M059J (cell line): Measurements from ENCODE around the gene ZMYND8. TPM values are rescaled to one million over a fixed set of nuclear protein-coding genes. Genes with fewer than 3 reads are reported as not detected.

ENCODE experiments used
- DNase-seq: peaks from one replicate; pipeline ENCODE4 v3.0.0-alpha.2; 2012; ENCODE audit warnings: low read depth
- total RNA-seq: library from RNA; depleted of rRNA; stranded (reverse); fragments of >200 nt; shearing (Covaris generic); gene quantifications from 2 replicates; pipeline ENCODE4 v1.2.3, GENCODE V29; 2014

ZMYND8 gene
- total RNA-seq, 1 experiment from 2014 or later = 49.6 TPM

DNA sequence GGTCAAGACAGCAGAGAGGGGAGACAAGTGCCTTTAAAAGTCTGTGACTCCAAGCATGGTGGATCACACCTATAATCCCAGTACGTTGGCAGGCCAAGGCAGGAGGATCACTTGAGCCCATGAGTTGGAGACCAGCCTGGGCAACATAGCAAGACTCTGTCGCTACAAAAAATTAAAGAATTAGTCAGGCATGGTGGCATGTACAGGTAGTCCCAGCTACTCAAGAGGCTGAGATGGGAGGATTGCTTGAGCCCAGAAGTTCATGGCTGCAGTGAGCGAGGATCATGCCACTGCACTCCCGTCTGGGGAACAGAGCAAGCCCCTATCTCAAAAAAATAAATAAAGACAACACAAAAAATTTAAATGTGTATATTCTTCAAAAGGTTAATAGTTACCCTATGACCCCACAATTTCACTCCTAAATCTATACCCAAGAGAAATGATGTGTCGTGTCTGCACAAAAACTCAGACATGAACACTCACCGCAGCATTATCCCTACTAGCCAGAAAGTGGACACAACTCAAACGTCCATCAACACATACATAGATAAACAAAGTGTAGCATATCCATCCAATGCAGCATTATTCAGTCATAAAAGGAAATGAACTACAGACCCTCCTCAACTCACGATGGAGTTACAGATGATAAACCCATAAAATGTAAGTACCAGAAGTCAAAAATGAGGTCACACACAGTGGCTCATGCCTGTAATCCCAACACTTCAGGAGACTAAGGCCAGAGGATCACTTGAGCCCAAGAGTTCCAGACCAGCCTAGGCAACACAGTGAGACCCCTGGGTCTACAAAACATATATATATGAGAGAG lies 23.9 kb downstream of the ZMYND8 start:
- DNase-seq = no peak

DNA sequence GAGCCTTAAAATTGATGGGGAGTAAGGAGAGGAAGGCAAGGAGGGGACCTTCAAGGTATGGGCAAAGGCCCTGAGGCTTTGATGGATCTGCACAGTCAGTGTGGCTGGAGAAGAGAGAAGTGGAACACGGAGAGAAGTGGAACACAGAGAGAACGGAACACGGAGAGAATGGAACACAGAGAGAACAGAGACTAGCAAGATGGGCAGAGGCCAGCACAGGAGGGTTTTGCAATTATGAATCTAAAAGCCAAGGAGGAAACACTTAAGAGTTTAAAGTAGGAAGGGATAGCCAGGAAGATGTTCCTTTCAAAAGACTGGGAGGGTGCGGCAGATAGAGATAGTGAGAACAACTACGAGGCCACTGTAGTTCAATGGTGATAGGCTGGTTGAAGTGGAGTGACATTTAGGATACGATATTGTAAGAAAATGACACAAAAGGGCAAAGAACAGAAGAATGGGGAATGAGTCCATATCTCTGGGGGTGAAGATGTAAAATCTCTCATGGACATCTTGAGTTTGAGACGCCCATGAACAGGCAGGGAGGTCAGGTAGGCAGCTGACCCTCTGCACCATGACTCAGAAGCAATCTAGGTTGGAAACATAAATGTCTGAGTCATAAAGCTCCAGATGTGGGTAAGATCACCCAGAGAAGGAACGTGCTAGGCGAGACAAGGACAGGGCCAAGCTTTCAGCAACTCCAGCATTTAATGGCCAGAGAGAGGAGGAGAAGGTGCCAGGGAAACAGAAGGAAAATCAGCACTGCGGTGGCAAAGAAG lies 25.4 kb downstream of the ZMYND8 start:
- DNase-seq = peak; percentile 99

DNA sequence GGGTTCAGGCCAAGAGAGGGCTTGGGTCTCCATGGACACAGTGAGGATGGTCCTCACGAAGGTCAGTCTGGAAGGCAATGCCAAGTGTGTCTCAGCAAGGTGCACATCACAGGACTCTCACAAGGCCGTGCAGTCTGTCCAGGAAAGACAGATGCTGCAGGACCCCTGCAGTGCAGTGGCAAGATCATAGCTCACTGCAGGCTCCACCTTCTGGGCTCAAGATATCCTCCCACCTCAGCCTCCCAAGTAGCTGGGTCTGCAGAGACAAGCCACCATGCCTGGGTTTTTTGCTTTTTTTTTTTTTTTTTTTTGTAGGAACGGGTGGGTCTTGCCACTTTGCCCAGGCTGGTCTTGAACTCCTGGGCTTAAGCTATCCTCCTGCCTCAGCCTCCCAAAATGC lies 26.4 kb downstream of the ZMYND8 start:
- no peak for DNase-seq

DNA sequence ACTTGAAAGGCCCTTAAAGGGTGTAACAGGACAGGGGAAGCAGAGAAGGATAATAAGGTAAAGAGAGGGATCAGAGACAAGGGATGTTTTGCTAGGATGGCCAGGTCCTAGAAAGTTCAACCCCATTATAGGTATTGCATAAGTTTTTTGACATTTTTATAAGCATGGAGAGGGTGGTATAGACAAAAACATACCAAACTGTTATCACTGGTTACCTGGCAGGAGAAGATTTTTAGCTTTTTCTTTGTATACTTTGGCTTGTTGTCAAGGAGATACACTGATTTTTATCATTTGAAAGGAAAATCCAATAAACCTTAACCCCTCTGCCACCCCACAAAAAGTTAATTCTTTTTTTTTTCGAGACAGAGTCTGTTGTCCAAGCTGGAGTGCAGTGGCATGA lies 28.4 kb downstream of the ZMYND8 start:
- peak; percentile 71 for DNase-seq

DNA sequence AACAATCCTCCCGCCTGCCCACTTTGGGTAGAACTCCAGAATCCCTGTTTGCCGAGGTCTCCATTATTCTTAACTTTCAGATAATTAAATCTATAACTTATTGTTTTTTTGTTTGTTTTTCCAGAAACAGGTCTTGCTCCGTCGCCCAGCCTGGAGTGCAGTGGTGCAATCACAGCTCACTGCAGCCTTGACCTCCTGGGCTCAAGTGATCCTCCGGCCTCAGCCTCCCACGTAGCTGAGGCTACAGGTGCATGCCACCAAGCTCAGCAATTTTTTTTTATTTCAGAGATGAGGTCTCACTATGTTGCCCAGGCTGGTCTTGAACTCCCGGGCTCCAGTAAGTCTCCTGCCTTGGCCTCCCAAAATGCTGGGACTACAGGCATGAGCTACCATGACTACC lies 28.8 kb downstream of the ZMYND8 start:
- DNase-seq = no peak

DNA sequence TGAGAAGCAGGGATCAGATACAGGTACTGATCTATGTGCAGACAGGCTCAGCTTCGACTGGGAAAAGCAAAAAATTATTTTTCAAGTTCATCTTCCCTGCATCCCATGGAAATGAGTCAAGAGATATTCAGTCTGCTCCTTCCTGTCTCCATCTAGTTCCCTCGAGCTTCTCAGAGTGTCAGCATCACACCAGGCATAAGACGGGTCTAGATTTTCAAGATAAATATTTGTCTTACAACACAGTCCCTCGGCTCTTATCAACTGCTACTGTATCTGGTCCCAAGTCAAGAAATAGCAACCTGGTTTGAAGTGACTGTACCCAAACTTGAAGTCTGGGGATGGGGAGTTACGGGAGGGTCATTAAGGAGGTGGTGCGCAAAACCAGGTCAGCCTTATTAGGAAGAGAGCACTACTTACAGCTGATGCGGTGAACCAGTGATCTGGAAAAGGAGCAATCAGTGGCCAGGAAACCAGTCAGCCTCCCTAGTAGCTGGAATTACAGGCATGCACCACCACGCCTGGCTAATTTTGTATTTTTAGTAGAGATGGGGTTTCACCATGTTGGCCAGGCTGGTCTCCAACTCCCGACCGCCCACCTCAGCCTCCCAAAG lies 29.7 kb downstream of the ZMYND8 start:
- DNase-seq = peak; percentile 74

DNA sequence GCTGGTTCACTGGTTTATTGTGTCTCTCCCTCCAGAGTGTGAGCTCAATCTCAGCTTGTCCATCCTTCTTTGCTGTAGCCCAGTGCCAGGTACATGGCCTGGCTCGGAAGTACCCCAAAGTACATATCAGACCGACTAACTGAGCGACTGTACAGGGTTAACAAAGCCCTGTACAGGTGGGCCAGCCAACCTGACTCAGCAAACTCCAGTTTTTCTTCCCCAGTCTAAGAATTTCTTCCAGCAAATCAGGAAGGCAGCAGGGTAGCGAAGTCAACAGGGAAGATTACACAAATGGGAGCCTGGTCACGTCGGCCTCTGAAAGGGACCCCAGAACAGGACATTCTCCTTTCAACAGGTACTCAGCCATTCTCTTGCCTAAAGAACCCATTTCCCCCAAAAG lies 31.3 kb downstream of the ZMYND8 start:
- no peak for DNase-seq

DNA sequence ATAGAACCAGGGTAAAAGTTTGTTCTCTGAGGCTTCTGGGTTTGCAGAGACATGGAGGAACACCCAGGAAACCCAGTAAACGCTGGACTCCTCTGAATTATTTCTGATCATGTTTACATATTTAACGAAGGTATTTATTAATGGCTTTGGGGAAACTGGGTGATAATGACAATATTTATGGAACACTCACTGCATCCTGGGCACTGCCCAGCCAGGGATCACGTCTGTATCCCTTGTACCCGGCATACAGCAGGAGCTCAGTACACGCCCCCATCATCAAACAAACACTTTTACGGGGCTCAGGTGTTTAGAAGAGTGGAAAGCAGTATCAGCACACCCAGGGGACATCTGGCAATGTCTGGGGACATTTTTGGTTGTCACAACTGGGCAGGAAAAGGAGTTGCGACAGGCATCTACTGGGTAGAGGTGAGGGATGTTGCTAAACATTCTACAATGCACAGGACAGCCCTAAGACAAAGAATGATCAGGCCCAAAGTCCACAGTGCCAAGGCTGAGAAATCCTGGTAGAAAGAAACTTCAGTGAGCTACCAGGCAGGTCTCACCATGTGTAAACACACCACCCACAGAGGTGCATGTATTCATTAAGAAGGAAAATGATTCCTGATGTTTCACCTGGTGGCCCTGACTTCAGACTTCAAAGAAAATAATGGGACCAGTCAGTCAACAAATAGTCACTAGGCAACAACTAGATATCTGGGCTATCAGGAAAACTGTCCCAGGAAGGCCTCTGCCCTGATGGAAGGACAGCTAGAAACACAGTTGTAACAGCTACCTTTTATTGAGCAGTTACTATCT lies 35.3 kb downstream of the ZMYND8 start:
- DNase-seq = peak; percentile 70

DNA sequence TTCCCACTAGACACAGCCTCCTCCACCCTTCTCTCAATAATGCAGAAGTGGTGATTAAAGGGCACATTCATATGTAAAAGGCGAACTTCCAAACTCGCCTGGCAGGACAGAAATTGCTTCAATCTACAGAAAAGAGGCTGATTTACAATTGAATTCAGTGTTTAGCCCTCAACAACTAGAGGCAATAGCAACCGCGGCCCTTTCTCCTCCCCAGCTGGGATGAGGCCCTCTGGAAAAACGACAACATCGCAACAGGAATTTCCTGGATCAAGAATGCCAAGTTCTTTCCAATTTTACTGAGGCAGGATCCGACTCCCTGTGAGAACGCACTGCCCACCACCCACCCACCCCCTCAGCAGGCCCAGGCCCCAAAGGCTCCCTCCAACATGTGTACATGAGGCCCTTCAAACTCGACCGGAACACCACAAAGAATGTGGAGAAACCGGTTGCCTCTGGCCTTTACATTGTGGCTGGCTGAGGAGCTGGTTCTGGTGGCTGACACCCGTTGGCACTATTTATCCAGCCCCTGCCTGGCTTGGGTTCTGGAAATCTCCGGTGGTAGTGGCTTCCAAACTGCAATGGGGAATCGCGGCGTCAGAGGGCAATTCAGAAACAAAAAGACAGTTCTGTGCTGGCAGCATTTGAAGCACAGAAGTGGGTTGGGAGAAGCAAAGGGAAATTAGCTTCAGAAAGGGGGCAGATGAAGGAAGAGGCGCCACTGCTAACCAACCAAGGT lies 36.8 kb downstream of the ZMYND8 start:
- peak; percentile 69 for DNase-seq

DNA sequence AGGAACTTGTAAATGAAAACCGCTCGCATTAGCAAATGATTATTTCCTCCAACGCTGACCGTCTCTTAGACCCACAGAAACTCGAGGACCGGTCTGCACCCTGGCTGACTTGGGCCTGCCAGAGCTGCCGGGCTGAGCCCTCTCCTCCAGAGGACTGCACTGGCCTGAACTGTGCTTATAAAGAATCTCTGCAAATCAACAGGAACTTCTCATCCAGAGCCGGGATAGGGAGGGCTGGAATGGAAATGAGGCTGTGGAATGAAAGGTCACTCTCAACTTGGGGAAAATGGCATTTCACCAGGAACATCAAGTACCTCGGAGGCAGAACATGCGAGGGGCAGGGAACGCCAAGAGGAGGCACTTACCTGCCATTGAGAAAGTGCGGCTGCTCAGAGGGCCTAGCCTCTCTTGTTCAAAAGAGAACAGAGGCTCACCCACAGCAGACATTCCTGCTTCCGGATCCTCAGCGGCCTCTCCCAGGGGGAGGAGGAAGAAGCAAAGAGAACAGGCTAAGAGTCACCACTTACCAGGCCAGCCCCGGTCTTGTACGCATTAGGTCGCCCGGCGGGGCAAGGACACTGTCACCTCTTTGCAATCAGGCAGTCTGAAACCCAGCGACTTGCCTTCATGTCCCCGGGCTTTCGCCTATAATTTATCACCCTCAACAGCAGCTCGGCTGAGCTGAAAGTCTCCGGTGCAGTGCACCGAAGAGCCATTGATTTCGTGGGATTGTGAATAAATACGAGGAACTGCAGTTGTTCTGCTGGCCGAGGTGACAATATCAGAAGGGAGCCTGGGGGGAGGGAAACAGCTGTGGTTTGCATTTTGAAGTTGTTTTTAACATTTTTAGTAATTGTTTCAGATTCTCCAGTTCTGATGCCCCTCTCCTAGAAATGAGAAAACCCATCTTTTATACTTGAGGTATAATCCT lies 37.6 kb downstream of the ZMYND8 start:
- DNase-seq = peak; percentile 86

DNA sequence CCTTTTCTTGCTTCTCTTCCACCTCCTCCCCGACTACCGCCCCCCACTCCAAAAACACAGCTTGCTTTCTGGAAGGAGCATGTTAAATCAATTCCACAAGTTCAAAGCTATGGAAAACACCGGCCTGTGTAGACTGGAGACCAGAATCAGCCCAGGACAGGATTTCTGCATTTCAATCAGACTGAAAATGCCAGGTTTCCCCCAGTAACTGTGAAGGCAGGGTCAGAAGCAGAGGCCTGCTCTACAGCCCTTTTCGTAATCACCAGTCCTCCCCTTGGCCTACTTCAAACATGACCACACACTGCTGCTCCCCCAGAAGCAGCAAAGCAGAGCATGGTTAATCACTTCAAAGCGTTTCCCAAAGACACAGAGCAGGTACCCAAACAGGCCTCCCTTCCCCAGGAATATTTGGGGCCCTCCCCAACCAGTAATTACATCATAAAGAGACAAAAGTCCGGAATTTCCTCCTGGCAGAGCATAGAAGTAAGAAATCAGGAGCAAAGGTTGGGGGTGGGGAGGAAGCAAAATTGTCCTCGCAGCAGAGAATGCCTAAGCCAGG lies 38.4 kb downstream of the ZMYND8 start:
- DNase-seq = peak; percentile 88

DNA sequence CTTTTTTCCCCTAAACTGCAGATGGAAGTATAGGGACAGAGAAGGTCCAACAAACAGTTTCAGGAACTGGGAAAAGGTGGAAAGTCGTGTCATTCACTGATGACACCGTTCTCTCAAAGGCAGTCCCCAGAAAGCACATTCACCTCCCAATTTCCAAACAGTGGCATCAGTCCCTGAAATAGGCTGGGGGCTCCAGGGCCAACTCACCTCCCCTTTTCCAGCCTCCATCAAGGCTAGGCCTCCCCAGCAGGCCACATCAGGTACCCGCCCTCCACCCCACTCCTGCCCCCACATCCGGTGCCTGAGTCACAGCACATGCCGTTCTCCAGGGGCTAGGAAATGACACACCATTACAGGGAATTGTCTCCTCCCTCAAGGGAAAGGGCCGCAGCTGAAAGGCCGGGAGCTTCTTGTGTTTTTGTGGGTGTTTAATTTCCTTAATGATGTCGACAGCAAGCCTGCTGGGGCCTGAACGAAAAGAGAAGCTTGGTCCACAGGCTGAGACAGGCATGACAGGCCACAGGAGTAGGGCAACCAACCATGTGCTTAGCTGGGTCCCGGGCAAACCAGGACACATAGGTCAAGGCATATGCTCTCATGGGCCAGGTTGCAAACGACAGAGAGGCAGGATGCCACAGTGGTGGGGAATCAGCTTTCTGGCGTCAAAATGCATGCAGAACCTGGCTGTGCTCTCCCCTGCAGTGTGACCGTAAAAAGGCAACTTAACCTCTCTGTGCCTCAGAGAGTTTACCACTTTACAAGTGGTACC lies 39.2 kb downstream of the ZMYND8 start:
- peak; percentile 100 for DNase-seq

DNA sequence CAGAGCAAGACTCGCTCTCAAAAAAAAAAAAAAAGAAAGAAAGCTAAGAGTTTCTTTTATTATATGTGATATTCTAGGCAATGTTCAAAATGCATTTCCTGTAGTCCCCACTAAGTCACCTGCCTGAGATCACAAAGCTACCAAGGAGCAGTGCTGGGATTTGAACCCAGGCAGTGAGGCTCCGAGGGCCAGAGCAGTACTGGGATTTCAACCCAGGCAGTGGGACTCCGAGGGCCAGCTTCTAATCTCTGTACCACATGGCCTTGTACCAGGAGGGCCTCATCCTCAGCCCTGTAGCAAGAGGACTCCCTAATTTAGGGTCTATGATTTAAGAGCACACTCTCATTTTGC lies 39.7 kb downstream of the ZMYND8 start:
- no peak for DNase-seq

DNA sequence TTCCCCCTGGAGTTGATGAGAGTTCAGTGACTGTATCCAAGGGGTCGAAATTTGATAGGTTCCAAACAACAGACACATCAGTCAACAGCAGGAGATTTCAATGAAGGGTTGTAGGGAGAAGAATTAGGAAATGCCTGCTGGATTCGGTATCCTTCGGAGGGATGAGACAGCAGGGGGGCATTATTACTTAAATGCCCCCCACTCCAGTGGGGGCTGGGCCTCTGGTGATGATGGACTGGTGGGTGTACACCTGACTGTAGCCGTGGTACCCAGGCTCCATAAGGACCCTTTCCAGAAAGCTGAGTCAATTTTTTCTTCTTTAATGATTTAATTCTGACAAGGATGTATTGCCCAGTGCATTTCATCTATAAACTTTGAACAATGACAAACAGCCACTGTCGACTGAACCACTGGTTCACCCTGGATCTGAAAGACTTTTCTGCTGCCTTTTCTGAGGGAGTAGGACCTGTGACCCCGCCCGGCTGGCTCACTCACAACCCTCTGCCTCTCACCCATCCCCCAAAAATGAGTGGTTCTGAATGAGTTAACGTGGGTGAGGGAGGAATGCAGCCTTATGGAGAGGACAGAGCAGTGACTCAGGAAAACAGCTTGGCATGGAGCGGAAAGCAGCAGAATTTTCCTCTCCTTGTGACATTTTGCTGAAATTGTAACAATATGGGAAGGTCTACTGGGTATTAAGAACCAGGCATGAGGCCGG lies 41.0 kb downstream of the ZMYND8 start:
- DNase-seq = peak; percentile 99

DNA sequence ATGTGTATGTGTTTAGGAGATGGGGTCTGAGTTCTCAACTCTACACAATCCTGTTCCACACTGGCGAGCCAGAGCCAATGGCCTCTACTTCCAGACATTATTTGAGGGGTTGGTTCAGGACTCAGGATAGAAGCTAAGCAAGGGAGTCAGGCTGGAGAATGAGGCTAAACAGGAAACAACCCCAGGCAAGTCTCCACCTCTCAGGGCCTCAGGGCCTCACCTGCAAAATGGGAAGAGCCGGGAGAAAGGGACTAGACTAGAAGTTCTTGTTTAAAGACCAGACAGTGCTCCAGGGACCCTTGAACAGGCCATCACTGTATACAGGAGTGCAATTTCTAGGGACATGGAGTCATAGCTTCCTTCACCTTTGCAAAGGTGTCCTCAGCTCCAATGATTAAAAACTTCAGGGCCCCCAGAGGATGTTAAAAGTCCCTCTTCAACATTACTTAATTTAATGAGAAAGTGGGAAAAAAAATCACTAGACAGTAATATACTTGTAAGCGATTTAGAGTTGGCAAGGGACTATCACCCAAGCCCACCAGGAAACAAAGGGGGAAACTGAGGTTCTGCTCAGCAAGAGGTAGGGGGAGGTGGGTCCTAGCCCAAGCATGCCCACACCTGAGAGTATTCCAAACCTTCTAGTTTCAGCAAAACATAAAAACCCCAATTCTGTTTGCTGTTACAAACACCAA lies 41.7 kb downstream of the ZMYND8 start:
- no peak for DNase-seq

DNA sequence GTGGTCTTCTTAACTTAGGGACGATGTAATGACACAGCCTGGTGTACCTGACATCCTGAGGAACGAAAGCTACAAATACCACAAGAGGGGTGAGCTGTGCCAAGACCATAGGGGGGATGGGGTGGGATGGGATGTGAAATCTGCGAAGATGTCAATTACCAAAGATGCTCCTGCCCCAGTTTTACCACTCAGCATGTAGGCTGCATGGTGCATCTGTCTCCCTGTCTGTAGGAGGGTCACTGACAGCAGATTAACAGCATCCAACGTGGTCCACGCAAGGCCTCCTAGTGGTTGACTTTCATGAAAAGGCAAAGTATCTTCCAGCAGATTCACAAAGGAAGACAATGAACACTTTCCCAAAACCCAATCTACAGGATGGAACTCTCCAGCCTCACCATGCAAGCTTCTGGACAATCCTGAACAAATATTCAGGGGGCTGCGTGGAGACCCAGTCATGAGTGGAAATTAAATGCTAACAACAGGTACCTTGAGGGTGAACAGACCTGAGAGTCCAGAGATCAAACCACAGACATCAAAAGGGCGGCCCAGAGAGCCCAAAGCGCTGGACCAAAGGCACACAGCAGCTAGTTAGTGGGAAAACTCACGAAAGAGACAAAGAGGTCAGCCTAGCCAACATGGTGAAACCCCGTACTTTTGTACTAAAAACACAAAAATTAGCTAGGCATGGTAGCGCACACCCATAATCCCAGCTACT lies 44.4 kb downstream of the ZMYND8 start:
- no peak for DNase-seq

DNA sequence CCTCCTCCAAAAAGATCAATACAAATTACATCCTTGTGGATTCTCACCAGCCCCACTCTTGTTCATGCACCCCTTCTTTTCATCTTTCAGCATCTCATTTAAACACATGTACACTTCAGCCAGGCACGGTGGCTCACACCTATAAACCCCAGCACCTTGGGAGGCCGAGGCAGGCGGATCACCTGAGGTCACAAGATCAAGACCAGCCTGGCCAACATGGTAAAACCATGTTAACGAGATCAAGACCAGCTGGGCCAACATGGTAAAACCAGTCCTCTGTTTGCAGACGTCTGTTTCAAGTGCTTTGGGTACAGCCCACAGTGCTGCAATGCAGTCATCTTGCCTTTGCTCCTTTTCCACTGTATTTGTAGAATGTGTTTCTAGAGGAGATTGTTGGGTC lies 45.3 kb downstream of the ZMYND8 start:
- DNase-seq = no peak
